ENCODE data around the gene GP1BB. TPM values are rescaled to one million over a fixed set of nuclear protein-coding genes. Genes with fewer than 3 reads are reported as not detected.

GP1BB gene
- polyA plus RNA-seq, 1 donor from 2014 or later = 42.0 TPM

GRCh38 chr22:19727310-19728150 is 4.2 kb downstream of the GP1BB start:
- no peak overlapping the region for H3K4me2 ChIP-seq (ENCODE audit: low read length)
- H3K9me2 ChIP-seq (ENCODE audit: insufficient read depth, low read length) = no peaks in the 10 kb centered on the region
- no peak overlapping the region for H3K4me3 ChIP-seq (ENCODE audit: low read length)
- H3K36me3 ChIP-seq (ENCODE audit: insufficient read depth, low read length) = no peaks in the 10 kb centered on the region
- H3K27ac ChIP-seq (ENCODE audit: low read length) = no peak overlapping the region
- no peaks in the 10 kb centered on the region for H3F3A ChIP-seq (ENCODE audit: insufficient read depth, low read length, poor library complexity, severe bottlenecking)
- H4K20me1 ChIP-seq (ENCODE audit: insufficient read depth) = peaks cover 16% of the 10 kb centered on the region
- no peak overlapping the region for H2AFZ ChIP-seq (ENCODE audit: low read depth, low read length)
- H3K9me3 ChIP-seq (ENCODE audit: low read length) = no peaks in the 10 kb centered on the region
- peaks cover 58% of the 10 kb centered on the region for H3K27me3 ChIP-seq (ENCODE audit: insufficient read depth, low read depth, low read length)
- no peak for TF ChIP-seq EZH2 (IDR thresholded peaks at IDR 0.05; ENCODE audit: borderline replicate concordance, insufficient read depth, low read length, poor library complexity, severe bottlenecking)
- TF ChIP-seq, protein P1, sequence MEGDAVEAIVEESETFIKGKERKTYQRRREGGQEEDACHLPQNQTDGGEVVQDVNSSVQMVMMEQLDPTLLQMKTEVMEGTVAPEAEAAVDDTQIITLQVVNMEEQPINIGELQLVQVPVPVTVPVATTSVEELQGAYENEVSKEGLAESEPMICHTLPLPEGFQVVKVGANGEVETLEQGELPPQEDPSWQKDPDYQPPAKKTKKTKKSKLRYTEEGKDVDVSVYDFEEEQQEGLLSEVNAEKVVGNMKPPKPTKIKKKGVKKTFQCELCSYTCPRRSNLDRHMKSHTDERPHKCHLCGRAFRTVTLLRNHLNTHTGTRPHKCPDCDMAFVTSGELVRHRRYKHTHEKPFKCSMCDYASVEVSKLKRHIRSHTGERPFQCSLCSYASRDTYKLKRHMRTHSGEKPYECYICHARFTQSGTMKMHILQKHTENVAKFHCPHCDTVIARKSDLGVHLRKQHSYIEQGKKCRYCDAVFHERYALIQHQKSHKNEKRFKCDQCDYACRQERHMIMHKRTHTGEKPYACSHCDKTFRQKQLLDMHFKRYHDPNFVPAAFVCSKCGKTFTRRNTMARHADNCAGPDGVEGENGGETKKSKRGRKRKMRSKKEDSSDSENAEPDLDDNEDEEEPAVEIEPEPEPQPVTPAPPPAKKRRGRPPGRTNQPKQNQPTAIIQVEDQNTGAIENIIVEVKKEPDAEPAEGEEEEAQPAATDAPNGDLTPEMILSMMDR (IDR thresholded peaks at IDR 0.05; ENCODE audit: poor library complexity, severe bottlenecking) = no peak
- no peak for TF ChIP-seq POLR2AphosphoS5 (IDR thresholded peaks at IDR 0.05)
- TF ChIP-seq SMC3 (conservative IDR thresholded peaks at IDR 0.05; ENCODE audit: poor library complexity) = no peak
- TF ChIP-seq EP300 (conservative IDR thresholded peaks at IDR 0.05; ENCODE audit: poor library complexity, severe bottlenecking) = no peak
- no peak for TF ChIP-seq RAD21 (conservative IDR thresholded peaks at IDR 0.05)
- TF ChIP-seq MXI1 (conservative IDR thresholded peaks at IDR 0.05; ENCODE audit: poor library complexity, severe bottlenecking) = no peak
- no peak for TF ChIP-seq REST (IDR thresholded peaks at IDR 0.05; ENCODE audit: borderline replicate concordance)
- no peak for TF ChIP-seq TAF1 (IDR thresholded peaks at IDR 0.05; ENCODE audit: low read depth)
- H3K9ac ChIP-seq (ENCODE audit: low read length) = no peak overlapping the region
- no peaks in the 10 kb centered on the region for H3K79me2 ChIP-seq (replicated peaks; ENCODE audit: insufficient read depth, low read length)

DNA sequence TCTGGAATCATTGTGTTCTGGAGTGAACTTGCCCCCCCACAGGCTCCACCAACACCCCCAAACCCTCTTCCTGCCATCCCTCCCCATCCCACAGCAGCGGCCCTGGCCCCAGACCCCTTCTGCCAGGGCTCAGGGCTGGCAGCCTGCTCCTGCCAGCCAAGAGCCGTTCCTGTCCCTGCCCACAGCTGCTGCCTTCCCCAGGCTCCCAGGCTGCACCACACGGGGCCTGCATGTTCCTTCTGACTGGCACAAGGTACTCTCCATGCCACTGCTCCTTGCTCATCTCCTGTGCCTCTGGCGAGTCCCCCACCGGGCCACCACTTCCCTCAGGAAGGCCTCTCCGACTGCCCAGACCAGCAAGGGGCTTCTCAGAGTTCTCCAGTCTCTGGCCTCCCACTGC is 4.9 kb downstream of the GP1BB start:
- no peak overlapping the region for H3K27ac ChIP-seq (ENCODE audit: low read length)
- no peaks in the 10 kb centered on the region for H3F3A ChIP-seq (ENCODE audit: insufficient read depth, low read length, poor library complexity, severe bottlenecking)
- no peak for TF ChIP-seq EP300 (conservative IDR thresholded peaks at IDR 0.05; ENCODE audit: poor library complexity, severe bottlenecking)
- TF ChIP-seq RAD21 (conservative IDR thresholded peaks at IDR 0.05) = no peak
- TF ChIP-seq SMC3 (conservative IDR thresholded peaks at IDR 0.05; ENCODE audit: poor library complexity) = no peak
- TF ChIP-seq REST (IDR thresholded peaks at IDR 0.05; ENCODE audit: borderline replicate concordance) = no peak
- no peak for TF ChIP-seq TAF1 (IDR thresholded peaks at IDR 0.05; ENCODE audit: low read depth)
- TF ChIP-seq, protein P1 (IDR thresholded peaks at IDR 0.05; ENCODE audit: poor library complexity, severe bottlenecking) = no peak
- no peak for TF ChIP-seq MXI1 (conservative IDR thresholded peaks at IDR 0.05; ENCODE audit: poor library complexity, severe bottlenecking)
- TF ChIP-seq POLR2AphosphoS5 (IDR thresholded peaks at IDR 0.05) = no peak
- no peak for TF ChIP-seq EZH2 (IDR thresholded peaks at IDR 0.05; ENCODE audit: borderline replicate concordance, insufficient read depth, low read length, poor library complexity, severe bottlenecking)
- H3K36me3 ChIP-seq (ENCODE audit: insufficient read depth, low read length) = no peaks in the 10 kb centered on the region
- H3K79me2 ChIP-seq (replicated peaks; ENCODE audit: insufficient read depth, low read length) = no peaks in the 10 kb centered on the region
- no peak overlapping the region for H3K9ac ChIP-seq (ENCODE audit: low read length)
- H3K27me3 ChIP-seq (ENCODE audit: insufficient read depth, low read depth, low read length) = peaks cover 50% of the 10 kb centered on the region
- H2AFZ ChIP-seq (ENCODE audit: low read depth, low read length) = no peak overlapping the region
- peaks cover 9% of the 10 kb centered on the region for H4K20me1 ChIP-seq (ENCODE audit: insufficient read depth)
- H3K9me2 ChIP-seq (ENCODE audit: insufficient read depth, low read length) = no peaks in the 10 kb centered on the region
- H3K4me3 ChIP-seq (ENCODE audit: low read length) = no peak overlapping the region
- H3K4me2 ChIP-seq (ENCODE audit: low read length) = no peak overlapping the region
- H3K9me3 ChIP-seq (ENCODE audit: low read length) = no peaks in the 10 kb centered on the region
